H1 (cell line): ENCODE data around the gene NUPR1. TPM values are rescaled to one million over a fixed set of nuclear protein-coding genes. Genes with fewer than 3 reads are reported as not detected.

Source experiments
- CTCF ChIA-PET: fragments of 300-600 bp; sonication (Branson Sonifier 250); formaldehyde crosslinking; loops from one replicate; lab custom pipeline; 2021; ENCODE audit not compliant: partially characterized antibody; lab: Charles Lee
- POLR2A ChIA-PET: fragments of 300-600 bp; sonication (Branson Sonifier 250); formaldehyde crosslinking; loops from one replicate; lab custom pipeline; 2021; ENCODE audit warnings: inconsistent platforms; ENCODE audit not compliant: partially characterized antibody; lab: Charles Lee
- DNase-seq, 2 experiments: peaks; one replicate each; pipeline versions ENCODE4 v3.0.0 to v3.0.0-alpha.2; 2010 to 2022; ENCODE audit warnings: low spot score in 2 of 2, low read depth in 1 of 2, mixed read lengths in 1 of 2
- FAIRE-seq: peaks from 2 replicates; lab custom pipeline; 2011; peaks lifted over from hg19 to GRCh38; lab: Jason Lieb, UNC
- H2AFZ ChIP-seq: 2 replicates; pipeline ENCODE4 v1.8.1; 2012; ENCODE audit warnings: low read length, inconsistent platforms
- H2AK5ac ChIP-seq: 2 replicates; pipeline ENCODE4 v1.6.1; 2013; ENCODE audit warnings: low read depth, low read length
- H2BK120ac ChIP-seq: replicated peaks from 2 replicates; pipeline ENCODE3; 2013; ENCODE audit warnings: low read depth, low read length, inconsistent platforms
- H2BK12ac ChIP-seq: 2 replicates; pipeline ENCODE4 v1.6.1; 2013; ENCODE audit warnings: low read depth, low read length
- H2BK15ac ChIP-seq: 2 replicates; pipeline ENCODE4 v1.6.1; 2013; ENCODE audit warnings: low read length
- H2BK20ac ChIP-seq: 2 replicates; pipeline ENCODE4 v1.6.1; 2013; ENCODE audit warnings: low read length
- H2BK5ac ChIP-seq: 2 replicates; pipeline ENCODE4 v1.6.1; 2013; ENCODE audit warnings: low read depth, low read length
- H3K14ac ChIP-seq: 2 replicates; pipeline ENCODE4 v1.6.1; 2013; ENCODE audit warnings: inconsistent platforms; ENCODE audit not compliant: insufficient read length
- H3K18ac ChIP-seq: 2 replicates; pipeline ENCODE4 v1.6.1; 2013; ENCODE audit warnings: low read length; ENCODE audit errors: extremely low read depth
- H3K23ac ChIP-seq: 2 replicates; pipeline ENCODE4 v1.6.1; 2013; ENCODE audit warnings: inconsistent platforms; ENCODE audit not compliant: insufficient read length
- H3K23me2 ChIP-seq: 2 replicates; pipeline ENCODE4 v1.6.1; 2013; ENCODE audit warnings: low read depth, low read length
- H3K27ac ChIP-seq: 2 replicates; pipeline ENCODE4 v1.6.1; 2011; ENCODE audit warnings: low read depth, low read length, inconsistent platforms
- H3K27me3 ChIP-seq, 4 experiments: replicated peaks in 1 of 4; 1 replicate in 1 of 4; 2 replicates in 3 of 4; pipeline versions ENCODE4 v1.6.1 to v1.8.1; 2011 to 2013; ENCODE audit warnings: low read length in 3 of 4, mild to moderate bottlenecking in 3 of 4, inconsistent platforms in 2 of 4, mixed read lengths in 2 of 4, moderate library complexity in 1 of 4; ENCODE audit not compliant: control insufficient read depth in 3 of 4, insufficient read depth in 3 of 4; ENCODE audit errors: extremely low read depth in 1 of 4
- H3K36me3 ChIP-seq, 4 experiments: 2 replicates each; pipeline versions ENCODE4 v1.6.1 to v1.8.1; 2011 to 2013; ENCODE audit warnings: mild to moderate bottlenecking in 4 of 4, low read length in 3 of 4, moderate library complexity in 2 of 4, control low read depth in 1 of 4, inconsistent platforms in 1 of 4; ENCODE audit not compliant: insufficient read depth in 4 of 4, control insufficient read depth in 2 of 4
- H3K4ac ChIP-seq: replicated peaks from 2 replicates; pipeline ENCODE3; 2013; ENCODE audit warnings: low read length, low read depth, mixed read lengths, inconsistent platforms; ENCODE audit not compliant: insufficient read length
- H3K4me1 ChIP-seq, 4 experiments: replicated peaks in 1 of 4; 1 replicate in 1 of 4; 2 replicates in 3 of 4; pipeline versions ENCODE4 v1.6.1 to v1.8.1; 2011 to 2013; ENCODE audit warnings: low read length in 3 of 4, inconsistent platforms in 2 of 4, mixed read lengths in 1 of 4; ENCODE audit not compliant: insufficient read depth in 4 of 4, control insufficient read depth in 3 of 4
- H3K4me2 ChIP-seq, 2 experiments: 2 replicates each; pipeline versions ENCODE4 v1.6.1 to v1.8.1; 2011 to 2013; ENCODE audit warnings: low read depth in 2 of 2, low read length in 2 of 2, control low read depth in 1 of 2, inconsistent platforms in 1 of 2, mild to moderate bottlenecking in 1 of 2; ENCODE audit not compliant: insufficient read depth in 1 of 2
- H3K4me3 ChIP-seq, 4 experiments: fragments of 200-600, 300-600 bp in 1 of 4; sonication (generic), shearing (Covaris generic), sonication (Bioruptor Twin) in 1 of 4; 2 replicates each; pipeline versions ENCODE4 v1.5.1 to v1.8.1; 2011 to 2016; ENCODE audit warnings: low read length in 4 of 4, low read depth in 3 of 4, control low read depth in 2 of 4, inconsistent platforms in 2 of 4, mild to moderate bottlenecking in 2 of 4, mixed read lengths in 1 of 4, moderate library complexity in 1 of 4; ENCODE audit not compliant: insufficient read depth in 2 of 4; ENCODE audit errors: extremely low read depth in 1 of 4
- H3K56ac ChIP-seq: replicated peaks from 2 replicates; pipeline ENCODE3; 2013; ENCODE audit warnings: low read depth, mild to moderate bottlenecking, mixed read lengths, low read length, inconsistent platforms; ENCODE audit not compliant: insufficient read length
- H3K79me1 ChIP-seq: 2 replicates; pipeline ENCODE4 v1.6.1; 2013; ENCODE audit warnings: low read depth, low read length, control low read depth
- H3K79me2 ChIP-seq, 2 experiments: 2 replicates each; pipeline versions ENCODE4 v1.6.1 to v1.8.1; 2012 to 2013; ENCODE audit warnings: low read length in 2 of 2, mild to moderate bottlenecking in 2 of 2, inconsistent platforms in 1 of 2; ENCODE audit not compliant: insufficient read depth in 2 of 2, control insufficient read depth in 1 of 2
- H3K9ac ChIP-seq, 4 experiments: replicated peaks in 1 of 4; 1 replicate in 1 of 4; 2 replicates in 3 of 4; pipeline versions ENCODE4 v1.6.1 to v1.8.1; 2011 to 2013; ENCODE audit warnings: low read depth in 3 of 4, low read length in 3 of 4, control low read depth in 2 of 4, mild to moderate bottlenecking in 2 of 4, moderate library complexity in 2 of 4, inconsistent platforms in 1 of 4; ENCODE audit errors: extremely low read depth in 1 of 4
- H3K9me3 ChIP-seq, 2 experiments: 2 replicates each; pipeline versions ENCODE4 v1.6.1 to v1.8.1; 2012 to 2013; ENCODE audit warnings: mild to moderate bottlenecking in 2 of 2, moderate library complexity in 2 of 2, control low read depth in 1 of 2, inconsistent platforms in 1 of 2, low read depth in 1 of 2, low read length in 1 of 2, mixed read lengths in 1 of 2; ENCODE audit not compliant: insufficient read depth in 2 of 2
- H4K20me1 ChIP-seq, 2 experiments: replicated peaks in 1 of 2; 2 replicates each; pipeline versions ENCODE3 to v1.8.1; 2011 to 2013; ENCODE audit warnings: inconsistent platforms in 2 of 2, low read length in 2 of 2, mild to moderate bottlenecking in 1 of 2; ENCODE audit not compliant: insufficient read depth in 2 of 2, control insufficient read depth in 1 of 2
- H4K5ac ChIP-seq: 2 replicates; pipeline ENCODE4 v1.6.1; 2013; ENCODE audit warnings: low read length, low read depth, mixed read lengths, inconsistent platforms; ENCODE audit not compliant: insufficient read length
- H4K8ac ChIP-seq: 2 replicates; pipeline ENCODE4 v1.8.0; 2013; ENCODE audit warnings: mild to moderate bottlenecking, moderate library complexity, low read length, inconsistent platforms; ENCODE audit not compliant: insufficient read depth; ENCODE audit errors: extremely low read depth
- H4K91ac ChIP-seq: replicated peaks from 2 replicates; pipeline ENCODE3; 2013; ENCODE audit warnings: low read length, mixed read lengths, inconsistent platforms; ENCODE audit not compliant: insufficient read length
- CTCF ChIP-seq, 3 experiments: IDR thresholded peaks; 1 replicate in 2 of 3; 2 replicates in 1 of 3; pipeline versions ENCODE4 v1.5.1 to v1.6.1; 2011; ENCODE audit warnings: low read length in 3 of 3, mild to moderate bottlenecking in 3 of 3, inconsistent platforms in 2 of 3, low read depth in 1 of 3, moderate library complexity in 1 of 3; ENCODE audit not compliant: insufficient read depth in 1 of 3; ENCODE audit errors: control extremely low read depth in 1 of 3
- EGR1 ChIP-seq: IDR thresholded peaks from 2 replicates; pipeline ENCODE4 v1.6.1; 2011; ENCODE audit warnings: low read depth, low read length, borderline replicate concordance
- GABPA ChIP-seq: IDR thresholded peaks from 2 replicates; pipeline ENCODE4 v1.6.1; 2011; ENCODE audit warnings: mild to moderate bottlenecking, low read length, moderate library complexity, borderline replicate concordance; ENCODE audit not compliant: insufficient read depth
- RAD21 ChIP-seq, 2 experiments: IDR thresholded peaks in 1 of 2; conservative IDR thresholded peaks in 1 of 2; 2 replicates each; pipeline ENCODE4 v1.6.1; 2011; ENCODE audit warnings: low read depth in 2 of 2, low read length in 2 of 2, improper control_type of control experiment in 1 of 2, inconsistent platforms in 1 of 2, mild to moderate bottlenecking in 1 of 2, moderate library complexity in 1 of 2
- SP1 ChIP-seq: IDR thresholded peaks from 2 replicates; pipeline ENCODE4 v1.6.1; 2011; ENCODE audit warnings: low read depth, low read length
- SRF ChIP-seq: IDR thresholded peaks from 2 replicates; pipeline ENCODE4 v1.6.1; 2011; ENCODE audit warnings: mild to moderate bottlenecking, low read depth, low read length, moderate library complexity
- TBP ChIP-seq: IDR thresholded peaks from 2 replicates; pipeline ENCODE4 v1.6.1; 2011; ENCODE audit warnings: low read depth, low read length, improper control_type of control experiment
- TEAD4 ChIP-seq: IDR thresholded peaks from 2 replicates; pipeline ENCODE4 v1.6.1; 2012; ENCODE audit warnings: low read depth, low read length, inconsistent platforms, mixed read lengths
- WGBS, 2 experiments: shearing (Covaris generic) in 1 of 2; methylation state at CpG; one replicate each; pipeline versions ENCODE4 v1.1.6 to v1.1.7; 2013 to 2015; ENCODE audit warnings: low lambda C conversion rate in 2 of 2, mixed read lengths in 2 of 2, inconsistent platforms in 1 of 2, low coverage in 1 of 2, missing lambda C conversion rate in 1 of 2; ENCODE audit not compliant: insufficient replicate concordance in 2 of 2, insufficient coverage in 1 of 2, insufficient read length in 1 of 2; ENCODE audit errors: extremely low coverage in 1 of 2, missing lambda C conversion rate in 1 of 2; 5-methylcytosine and 5-hydroxymethylcytosine counted together
- polyA plus RNA-seq, 7 experiments: library from polyadenylated mRNA; depleted of rRNA in 3 of 7; stranded (reverse) in 5 of 7; unstranded in 2 of 7; fragments of >200 nt in 5 of 7; fragments of 200-250 nt in 2 of 7; gene quantifications; 1 replicate in 5 of 7; 2 replicates in 1 of 7; 4 replicates in 1 of 7; pipeline versions ENCODE4 v1.2.1 to v1.2.3, GENCODE V29; 2011 to 2013; ENCODE audit warnings: missing spikeins in 2 of 7, mixed read lengths in 2 of 7
- total RNA-seq: library from RNA; stranded (reverse); fragmentation: NEBNext Ultra II Directional; extraction: Animal tissue kit (Norgen Biotek cat#: 25700); gene quantifications from 2 replicates; pipeline ENCODE4 v1.2.1, GENCODE V29; 2021

The NUPR1 gene
- total and polyA plus RNA-seq, 2 of the 8 experiments (the other 6 are each of a cell fraction or from before 2014, with no cell fraction given): 0.17 to 0.20 TPM

- no peak overlapping the region for H4K5ac ChIP-seq
- no peak overlapping the region for H3K4me3 ChIP-seq
- no peak overlapping the region for H2BK15ac ChIP-seq
- ChIA-PET CTCF (interaction anchor here (0.6 kb wide), 1 partner anchor 1588 kb away, joined by 3 read pairs; no protein-coding TSS in a partner anchor), POLR2A (no interaction called here)
- no peak overlapping the region for H3K23ac ChIP-seq
- WGBS, 2 experiments: 82% methylated on average over 9 of the region's 13 CpGs; no CpG with 5 or more reads in 1 of the 2 experiments
- H3K9me3 ChIP-seq: no peaks in the 10 kb centered on the region
- H3K79me2 ChIP-seq: no peaks in the 10 kb centered on the region
- H2BK120ac ChIP-seq: no peak overlapping the region
- H3K18ac ChIP-seq: no peak overlapping the region
- H3K56ac ChIP-seq: no peak overlapping the region
- no peaks in the 10 kb centered on the region for H3K36me3 ChIP-seq
- DNase-seq (no peak), FAIRE-seq (no peak)
- no peak overlapping the region for H2BK5ac ChIP-seq
- no peak overlapping the region for H2BK20ac ChIP-seq
- 0 out of 2 replicates have a peak overlapping the region, but pooled peaks have one; percentile 37 for H4K8ac ChIP-seq
- H3K4me2 ChIP-seq: no peak overlapping the region
- no peak overlapping the region for H3K14ac ChIP-seq
- TF ChIP-seq EGR1 (no peak), TEAD4 (no peak), GABPA (no peak), RAD21 (IDR thresholded peaks at IDR 0.05 in 1 of 2, conservative IDR thresholded peaks at IDR 0.05 in 1 of 2; ENCODE audit: low read depth in 2 of 2, low read length in 2 of 2) (no peak), TBP (no peak), SRF (no peak), SP1 (no peak), CTCF (IDR thresholded peaks at IDR 0.05; ENCODE audit: control extremely low read depth in 1 of 3, insufficient read depth in 1 of 3, low read depth in 1 of 3, low read length in 3 of 3) (no peak)
- no peak overlapping the region; a peak in 1 of 7 replicates for H3K9ac ChIP-seq
- peaks cover 0 to 2% (median 0%) of the 10 kb centered on the region in 4 experiments; a peak in 1 of 7 replicates for H3K27me3 ChIP-seq
- no peak overlapping the region for H3K27ac ChIP-seq
- no peaks in the 10 kb centered on the region for H3K4me1 ChIP-seq
- H2AK5ac ChIP-seq: no peak overlapping the region
- H4K91ac ChIP-seq: no peak overlapping the region
- H2BK12ac ChIP-seq: no peak overlapping the region
- no peaks in the 10 kb centered on the region for H4K20me1 ChIP-seq
- no peak overlapping the region for H3K4ac ChIP-seq
- H3K23me2 ChIP-seq: no peaks in the 10 kb centered on the region; the same call in 1 of the 2 replicates
- no peaks in the 10 kb centered on the region for H3K79me1 ChIP-seq
- no peak overlapping the region for H2AFZ ChIP-seq
Measured at GRCh38 chr16:28495098-28495793, 43.5 kb downstream of the NUPR1 start.
